ENCODE measurements around the gene OR5K3.
A peak's percentile ranks its signal among the peaks of the same experiment; 100 is the strongest.
"Not testable (repeated sequence)": the region's sequence is repeated elsewhere in the genome, so short reads cannot be mapped to it uniquely, and the experiment has no call there.

OR5K3 gene

GRCh38 chr3:98390366-98390765 is at the start of gene OR5K3:
Gene OR5K3, plus strand, starts transcription at chr3:98390666. Its CDS starts 0 bp downstream, at chr3:98390666.
- no peak for DNase-seq

- DNase-seq, result no peak
Observed at GRCh38 chr3:98341758-98342157, 48.7 kb upstream of the OR5K3 start.

- peak; percentile 42 for DNase-seq
Observed at GRCh38 chr3:98343647-98344507, 46.6 kb upstream of the OR5K3 start.

- no peak for DNase-seq
Observed at GRCh38 chr3:98350082-98350481, 40.4 kb upstream of the OR5K3 start.

- DNase-seq, result no peak
Observed at GRCh38 chr3:98353554-98353953, 36.9 kb upstream of the OR5K3 start, which contains the start of gene OR5K4. Gene OR5K4, plus strand, starts transcription at chr3:98353854. Its CDS starts 0 bp downstream, at chr3:98353854.

GRCh38 chr3:98359250-98359649 is 31.2 kb upstream of the OR5K3 start:
- DNase-seq, result no peak

GRCh38 chr3:98359993-98360675 is 30.3 kb upstream of the OR5K3 start:
- no peak for DNase-seq

- DNase-seq, result no peak
Observed at GRCh38 chr3:98360681-98361080, 29.8 kb upstream of the OR5K3 start.

- DNase-seq, result no peak
Observed at GRCh38 chr3:98361289-98361688, 29.2 kb upstream of the OR5K3 start.

- DNase-seq, result no peak
Observed at GRCh38 chr3:98367464-98368246, 22.8 kb upstream of the OR5K3 start.

- no peak for DNase-seq
Observed at GRCh38 chr3:98371186-98371585, 19.3 kb upstream of the OR5K3 start.

- DNase-seq, result no peak
Observed at GRCh38 chr3:98371853-98372252, 18.6 kb upstream of the OR5K3 start.

- no peak for DNase-seq
Observed at GRCh38 chr3:98372445-98372844, 18.0 kb upstream of the OR5K3 start.

GRCh38 chr3:98376631-98377030 is 13.8 kb upstream of the OR5K3 start:
- no peak for DNase-seq

GRCh38 chr3:98388147-98388546 is 2.3 kb upstream of the OR5K3 start:
- DNase-seq, result no peak

GRCh38 chr3:98395101-98395500 is 4.6 kb downstream of the OR5K3 start:
- DNase-seq, result no peak

- not testable (repeated sequence) for DNase-seq
Observed at GRCh38 chr3:98396482-98396881, 6.0 kb downstream of the OR5K3 start.

GRCh38 chr3:98398513-98398912 is 8.0 kb downstream of the OR5K3 start:
- DNase-seq, result no peak

GRCh38 chr3:98402507-98402906 is 12.0 kb downstream of the OR5K3 start:
- no peak for DNase-seq

GRCh38 chr3:98404010-98404409 is 13.5 kb downstream of the OR5K3 start:
- DNase-seq, result no peak

GRCh38 chr3:98406034-98406433 is 15.6 kb downstream of the OR5K3 start:
- DNase-seq, result no peak

- no peak for DNase-seq
Observed at GRCh38 chr3:98432575-98432974, 42.1 kb downstream of the OR5K3 start.

- DNase-seq, result no peak
Observed at GRCh38 chr3:98433764-98434163, 43.3 kb downstream of the OR5K3 start.

Data from NCI-H146 (cell line).